ENCODE measurements around the gene MUC15. TPM values are rescaled to one million over a fixed set of nuclear protein-coding genes. Genes with fewer than 3 reads are reported as not detected.

Gene MUC15
- total and polyA plus RNA-seq, 2 of the 4 experiments (the other 2 are of a cell fraction) = not detected

DNA sequence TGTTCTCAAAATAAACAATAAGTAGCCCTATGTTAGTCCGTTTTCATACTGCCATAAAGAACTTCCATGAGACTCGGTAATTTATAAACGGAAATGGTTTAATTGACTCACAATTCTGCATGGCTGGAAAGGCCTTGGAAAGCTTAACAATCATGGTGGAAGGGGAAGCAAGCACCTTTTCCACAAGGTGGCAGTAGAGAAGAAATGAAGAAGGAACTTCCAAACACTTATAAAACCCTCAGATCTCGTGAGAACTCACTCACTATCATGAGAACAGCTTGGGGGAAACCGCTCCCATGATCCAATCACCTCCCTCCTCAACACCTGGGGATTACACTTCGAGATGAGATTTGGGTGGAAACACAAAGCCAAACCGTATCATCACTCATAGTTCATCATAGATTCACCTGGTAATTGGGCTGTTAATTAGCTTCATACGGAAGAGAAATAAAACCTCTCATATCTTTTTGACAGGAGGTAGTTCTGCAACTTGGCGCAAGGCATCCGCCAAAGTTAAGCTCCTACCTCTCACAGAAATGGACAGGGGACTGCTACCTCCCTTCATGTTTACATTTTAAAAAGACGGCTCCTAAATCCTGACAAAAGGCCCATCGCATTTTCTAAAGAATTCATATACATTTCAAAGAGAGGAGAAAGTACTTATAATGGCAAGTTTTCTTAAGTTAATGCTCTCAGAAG lies 49.0 kb downstream of the MUC15 start:
- Histone ChIP-seq H4K8ac (ENCODE audit: low read depth in 2 of 2, low read length in 2 of 2) (no peak overlapping the region), H2BK20ac (ENCODE audit: low read depth, low read length) (no peak overlapping the region), H3K4ac (ENCODE audit: low read depth, low read length) (no peak overlapping the region), H3K18ac (ENCODE audit: low read depth, low read length) (no peak overlapping the region), H3K56ac (ENCODE audit: extremely low read depth, insufficient read depth, low read length) (no peak overlapping the region), H2AK5ac (ENCODE audit: low read depth, low read length) (no peak overlapping the region), H2BK15ac (ENCODE audit: low read depth, low read length) (no peak overlapping the region), H3K79me1 (ENCODE audit: low read depth in 1 of 2, low read length in 2 of 2) (no peaks in the 10 kb centered on the region), H3K9me3 (ENCODE audit: control insufficient read depth, insufficient read depth, low read length) (no peaks in the 10 kb centered on the region), H3K9me1 (ENCODE audit: insufficient read depth, low read length) (no peaks in the 10 kb centered on the region), H3K4me3 (ENCODE audit: insufficient read depth, low read depth, low read length) (no peak overlapping the region), H2AK9ac (replicated peaks; ENCODE audit: low read depth, low read length, poor library complexity) (no peak overlapping the region), H4K5ac (ENCODE audit: low read depth, low read length) (no peak overlapping the region), H2BK5ac (ENCODE audit: low read depth, low read length, poor library complexity, severe bottlenecking) (no peak overlapping the region), H3K4me2 (ENCODE audit: low read depth, low read length) (no peak overlapping the region), H3K36me3 (ENCODE audit: control insufficient read depth, insufficient read depth, low read length) (no peaks in the 10 kb centered on the region), H2BK120ac (ENCODE audit: low read depth, low read length) (no peak overlapping the region), H3K27me3 (ENCODE audit: control insufficient read depth, insufficient read depth, low read length) (no peaks in the 10 kb centered on the region), H2AFZ (replicated peaks; ENCODE audit: low read length, poor library complexity) (no peak overlapping the region), H3K27ac (ENCODE audit: insufficient read depth, low read length) (no peak overlapping the region), H3K14ac (replicated peaks; ENCODE audit: low read depth, low read length) (no peak overlapping the region), H3K9ac (ENCODE audit: low read depth, low read length) (no peak overlapping the region), H4K20me1 (ENCODE audit: insufficient read depth, low read length) (no peaks in the 10 kb centered on the region), H3K4me1 (ENCODE audit: control insufficient read depth, insufficient read depth, low read length) (no peaks in the 10 kb centered on the region), H4K91ac (ENCODE audit: insufficient read depth, low read depth, low read length) (no peak overlapping the region), H3K23ac (ENCODE audit: low read depth, low read length) (no peak overlapping the region)
- no CpG with 5 or more reads among the region's 12 CpGs for WGBS, 2 experiments (ENCODE audit: extremely low coverage in 2 of 2, insufficient read length in 1 of 2)
- ChIA-PET POLR2A (ENCODE audit: unreplicated experiment) (no interaction called here), CTCF (interaction anchor here (1.0 kb wide), 1 partner anchor 225 kb away, joined by 3 read pairs; no protein-coding TSS in a partner anchor)
- TF ChIP-seq, protein P1, sequence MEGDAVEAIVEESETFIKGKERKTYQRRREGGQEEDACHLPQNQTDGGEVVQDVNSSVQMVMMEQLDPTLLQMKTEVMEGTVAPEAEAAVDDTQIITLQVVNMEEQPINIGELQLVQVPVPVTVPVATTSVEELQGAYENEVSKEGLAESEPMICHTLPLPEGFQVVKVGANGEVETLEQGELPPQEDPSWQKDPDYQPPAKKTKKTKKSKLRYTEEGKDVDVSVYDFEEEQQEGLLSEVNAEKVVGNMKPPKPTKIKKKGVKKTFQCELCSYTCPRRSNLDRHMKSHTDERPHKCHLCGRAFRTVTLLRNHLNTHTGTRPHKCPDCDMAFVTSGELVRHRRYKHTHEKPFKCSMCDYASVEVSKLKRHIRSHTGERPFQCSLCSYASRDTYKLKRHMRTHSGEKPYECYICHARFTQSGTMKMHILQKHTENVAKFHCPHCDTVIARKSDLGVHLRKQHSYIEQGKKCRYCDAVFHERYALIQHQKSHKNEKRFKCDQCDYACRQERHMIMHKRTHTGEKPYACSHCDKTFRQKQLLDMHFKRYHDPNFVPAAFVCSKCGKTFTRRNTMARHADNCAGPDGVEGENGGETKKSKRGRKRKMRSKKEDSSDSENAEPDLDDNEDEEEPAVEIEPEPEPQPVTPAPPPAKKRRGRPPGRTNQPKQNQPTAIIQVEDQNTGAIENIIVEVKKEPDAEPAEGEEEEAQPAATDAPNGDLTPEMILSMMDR (conservative IDR thresholded peaks at IDR 0.05; ENCODE audit: low read depth, low read length) = peak; percentile 17; the same call in 1 of the 2 replicates
- TF ChIP-seq MAZ (IDR thresholded peaks at IDR 0.05; ENCODE audit: borderline replicate concordance, low read depth, low read length) (no peak), FOS (IDR thresholded peaks at IDR 0.05; ENCODE audit: low read depth, low read length) (no peak), BHLHE40 (IDR thresholded peaks at IDR 0.05; ENCODE audit: low read depth, low read length) (no peak), SMC3 (IDR thresholded peaks at IDR 0.05; ENCODE audit: low read depth, low read length) (no peak)
- DNase-seq = peak; percentile 6
- in situ Hi-C loops (cut with MboI; ENCODE audit: low sequenced_read_pairs) (no loop called here), dilution Hi-C loops (cut with HindIII; ENCODE audit: low sequenced_read_pairs, unreplicated experiment) (no loop called here), intact Hi-C loops (cut with micrococcal nuclease) (no loop called here)
- no TSS peak for BruUV-seq (replicated peaks)
- ATAC-seq (ENCODE audit: low read depth) = no peak

All from IMR-90 (cell line).